ENCODE data around the gene SERPINB4. TPM values are rescaled to one million over a fixed set of nuclear protein-coding genes. Genes with fewer than 3 reads are reported as not detected.
A peak's percentile ranks its signal among the peaks of the same experiment; 100 is the strongest.

SERPINB4 gene
- total RNA-seq, 8 experiments from 2014 or later: 0.14 to 0.99 (median 0.29) TPM; not detected in 5

- Histone ChIP-seq H3K4me3 (no peak overlapping the region), H3K27ac (no peak overlapping the region), H3K4me1 (replicated peaks in 1 of 2) (peaks cover 0 to 17% of the 10 kb centered on the region in 2 donors)
- peak in 5 of 8 experiments; percentile 65 to 86 (median 76) for ATAC-seq (replicated peaks in 6 of 8)
- in situ Hi-C loops (cut with MboI; ENCODE audit: low pct_unique_long_range_greater_than_20kb in 2 of 9, low sequenced_read_pairs in 9 of 9, unreplicated experiment in 9 of 9): no loop called here
- 3 to 100% (median 73%) methylated on average over 2 to 3 of the region's 3 CpGs; no CpG with 5 or more reads in 1 of the 10 experiments for WGBS, 10 experiments
Observed at GRCh38 chr18:63617049-63617914, 26.8 kb downstream of the SERPINB4 start.

GRCh38 chr18:63613420-63613819 lies 30.6 kb downstream of the SERPINB4 start:
- 67 to 100% (median 89%) methylated on average over 1 to 3 of the region's 4 CpGs; no CpG with 5 or more reads in 4 of the 10 experiments for WGBS, 10 experiments
- in situ Hi-C loops (cut with MboI; ENCODE audit: low pct_unique_long_range_greater_than_20kb in 2 of 9, low sequenced_read_pairs in 9 of 9, unreplicated experiment in 9 of 9): no loop called here
- peaks cover 0 to 17% of the 10 kb centered on the region in 2 donors for H3K4me1 ChIP-seq (replicated peaks in 1 of 2)

GRCh38 chr18:63606526-63606925 lies 37.5 kb downstream of the SERPINB4 start:
- Histone ChIP-seq H3K27ac (no peak overlapping the region), H3K4me1 (replicated peaks in 1 of 2) (no peaks in the 10 kb centered on the region), H3K4me3 (no peak overlapping the region)
- 0 to 100% (median 71%) methylated on average over 1 to 3 of the region's 3 CpGs; no CpG with 5 or more reads in 3 of the 10 experiments for WGBS, 10 experiments
- in situ Hi-C loops (cut with MboI; ENCODE audit: low pct_unique_long_range_greater_than_20kb in 2 of 9, low sequenced_read_pairs in 9 of 9, unreplicated experiment in 9 of 9): no loop called here
- ATAC-seq (replicated peaks in 6 of 8): no peak

More at GRCh38 chr18:63613420-63613819, 30.6 kb downstream of the SERPINB4 start:
- Histone ChIP-seq H3K4me3 (no peak overlapping the region), H3K27ac (no peak overlapping the region)
- no peak for ATAC-seq (replicated peaks in 6 of 8)

GRCh38 chr18:63604791-63605567 lies 39.1 kb downstream of the SERPINB4 start:
- 25 to 100% (median 60%) methylated on average over 1 to 4 of the region's 4 CpGs; no CpG with 5 or more reads in 1 of the 10 experiments for WGBS, 10 experiments
- in situ Hi-C loops (cut with MboI; ENCODE audit: low pct_unique_long_range_greater_than_20kb in 2 of 9, low sequenced_read_pairs in 9 of 9, unreplicated experiment in 9 of 9): no loop called here

GRCh38 chr18:63603772-63604171 lies 40.3 kb downstream of the SERPINB4 start:
- 0 to 33% (median 0%) methylated on average over 1 of the region's 1 CpG; no CpG with 5 or more reads in 1 of the 10 experiments for WGBS, 10 experiments
- ATAC-seq (replicated peaks in 6 of 8): peak in 3 of 8 experiments; percentile 26 to 61 (median 59)
- no peak overlapping the region for H3K4me3 ChIP-seq
- H3K4me1 ChIP-seq (replicated peaks in 1 of 2): no peaks in the 10 kb centered on the region
- H3K27ac ChIP-seq: no peak overlapping the region
- in situ Hi-C loops (cut with MboI; ENCODE audit: low pct_unique_long_range_greater_than_20kb in 2 of 9, low sequenced_read_pairs in 9 of 9, unreplicated experiment in 9 of 9): no loop called here

More at GRCh38 chr18:63604791-63605567, 39.1 kb downstream of the SERPINB4 start:
- no peak overlapping the region for H3K4me3 ChIP-seq
- no peaks in the 10 kb centered on the region for H3K4me1 ChIP-seq (replicated peaks in 1 of 2)
- peak in 2 of 8 experiments; percentile 42 to 56 for ATAC-seq (replicated peaks in 6 of 8)
- no peak overlapping the region for H3K27ac ChIP-seq

- 0 to 75% (median 38%) methylated on average over 1 of the region's 1 CpG; no CpG with 5 or more reads in 1 of the 10 experiments for WGBS, 10 experiments
- H3K4me1 ChIP-seq (replicated peaks in 1 of 2): no peaks in the 10 kb centered on the region
- ATAC-seq (replicated peaks in 6 of 8): peak in 3 of 8 experiments; percentile 68 to 83 (median 82)
- H3K4me3 ChIP-seq: no peak overlapping the region
- in situ Hi-C loops (cut with MboI; ENCODE audit: low pct_unique_long_range_greater_than_20kb in 2 of 9, low sequenced_read_pairs in 9 of 9, unreplicated experiment in 9 of 9): no loop called here
- no peak overlapping the region for H3K27ac ChIP-seq
Observed at GRCh38 chr18:63603355-63603754, 40.7 kb downstream of the SERPINB4 start.

- Histone ChIP-seq H3K4me1 (replicated peaks in 1 of 2) (no peaks in the 10 kb centered on the region), H3K4me3 (no peak overlapping the region), H3K27ac (no peak overlapping the region)
- no peak for ATAC-seq (replicated peaks in 6 of 8)
- in situ Hi-C loops (cut with MboI; ENCODE audit: low pct_unique_long_range_greater_than_20kb in 2 of 9, low sequenced_read_pairs in 9 of 9, unreplicated experiment in 9 of 9): loop anchor here in 1 of 9 experiments (25.0 kb wide), 2 partner anchors 140 to 240 kb away; no protein-coding TSS in a partner anchor
- 49 to 82% (median 71%) methylated on average over 3 to 13 of the region's 14 CpGs; no CpG with 5 or more reads in 3 of the 10 experiments for WGBS, 10 experiments
Observed at GRCh38 chr18:63596964-63597363, 47.1 kb downstream of the SERPINB4 start.

- Histone ChIP-seq H3K27ac (no peak overlapping the region), H3K4me3 (no peak overlapping the region), H3K4me1 (replicated peaks in 1 of 2) (no peaks in the 10 kb centered on the region)
- peak in 3 of 8 experiments; percentile 48 to 89 (median 54) for ATAC-seq (replicated peaks in 6 of 8)
- in situ Hi-C loops (cut with MboI; ENCODE audit: low pct_unique_long_range_greater_than_20kb in 2 of 9, low sequenced_read_pairs in 9 of 9, unreplicated experiment in 9 of 9): loop anchor here in 1 of 9 experiments (25.0 kb wide), 2 partner anchors 145 to 245 kb away; no protein-coding TSS in a partner anchor
- 17 to 33% (median 20%) methylated on average over 1 of the region's 1 CpG; no CpG with 5 or more reads in 7 of the 10 experiments for WGBS, 10 experiments
Observed at GRCh38 chr18:63592471-63592870, 51.6 kb downstream of the SERPINB4 start.

GRCh38 chr18:63591725-63592124 lies 52.3 kb downstream of the SERPINB4 start:
- no peak for ATAC-seq (replicated peaks in 6 of 8)
- in situ Hi-C loops (cut with MboI; ENCODE audit: low pct_unique_long_range_greater_than_20kb in 2 of 9, low sequenced_read_pairs in 9 of 9, unreplicated experiment in 9 of 9): loop anchor here in 1 of 9 experiments (25.0 kb wide), 2 partner anchors 146 to 246 kb away; no protein-coding TSS in a partner anchor
- Histone ChIP-seq H3K4me3 (no peak overlapping the region), H3K27ac (no peak overlapping the region), H3K4me1 (replicated peaks in 1 of 2) (no peaks in the 10 kb centered on the region)
- WGBS, 10 experiments: 0 to 85% (median 76%) methylated on average over 1 to 3 of the region's 3 CpGs; no CpG with 5 or more reads in 1 of the 10 experiments

- in situ Hi-C loops (cut with MboI; ENCODE audit: low pct_unique_long_range_greater_than_20kb in 2 of 9, low sequenced_read_pairs in 9 of 9, unreplicated experiment in 9 of 9): loop anchor here in 1 of 9 experiments (25.0 kb wide), 2 partner anchors 146 to 246 kb away; no protein-coding TSS in a partner anchor
- ATAC-seq (replicated peaks in 6 of 8): no peak
- WGBS, 10 experiments: 19 to 100% (median 79%) methylated on average over 1 to 3 of the region's 3 CpGs
- Histone ChIP-seq H3K27ac (no peak overlapping the region), H3K4me3 (no peak overlapping the region), H3K4me1 (replicated peaks in 1 of 2) (no peaks in the 10 kb centered on the region)
Observed at GRCh38 chr18:63590966-63591695, 52.9 kb downstream of the SERPINB4 start.

- Histone ChIP-seq H3K4me3 (no peak overlapping the region), H3K4me1 (replicated peaks in 1 of 2) (no peaks in the 10 kb centered on the region), H3K27ac (no peak overlapping the region)
- in situ Hi-C loops (cut with MboI; ENCODE audit: low pct_unique_long_range_greater_than_20kb in 2 of 9, low sequenced_read_pairs in 9 of 9, unreplicated experiment in 9 of 9): loop anchor here in 1 of 9 experiments (25.0 kb wide), 2 partner anchors 147 to 247 kb away; no protein-coding TSS in a partner anchor
- WGBS, 10 experiments: 40 to 100% (median 66%) methylated on average over 1 to 2 of the region's 2 CpGs; no CpG with 5 or more reads in 6 of the 10 experiments
- ATAC-seq (replicated peaks in 6 of 8): peak in 2 of 8 experiments; percentile 28 to 52
Observed at GRCh38 chr18:63590373-63590772, 53.7 kb downstream of the SERPINB4 start.

- Histone ChIP-seq H3K4me3 (no peak overlapping the region), H3K27ac (no peak overlapping the region), H3K4me1 (replicated peaks in 1 of 2) (no peaks in the 10 kb centered on the region)
- in situ Hi-C loops (cut with MboI; ENCODE audit: low pct_unique_long_range_greater_than_20kb in 2 of 9, low sequenced_read_pairs in 9 of 9, unreplicated experiment in 9 of 9): loop anchor here in 1 of 9 experiments (25.0 kb wide), 2 partner anchors 148 to 248 kb away; no protein-coding TSS in a partner anchor
- no peak for ATAC-seq (replicated peaks in 6 of 8)
- 20 to 100% (median 85%) methylated on average over 1 to 4 of the region's 5 CpGs; no CpG with 5 or more reads in 2 of the 10 experiments for WGBS, 10 experiments
Observed at GRCh38 chr18:63588909-63589308, 55.1 kb downstream of the SERPINB4 start.
